Endometrial microvascular endothelial cells (primary cell): ENCODE results near the gene ADPRH. TPM values are rescaled to one million over a fixed set of nuclear protein-coding genes. Genes with fewer than 3 reads are reported as not detected.
"Not testable (repeated sequence)": the region's sequence is repeated elsewhere in the genome, so short reads cannot be mapped to it uniquely, and the experiment has no call there.

ENCODE experiments used
- in situ Hi-C: cut with HindIII; loops from 2 replicates; pipeline ENCODE4 v1.10.0; 2017; ENCODE audit warnings: low sequenced_read_pairs, low pct_unique_long_range_greater_than_20kb; ENCODE audit errors: inconsistent ontology term
- total RNA-seq: library from RNA; depleted of rRNA; stranded (reverse); fragments of >200 nt; gene quantifications from one replicate; pipeline ENCODE4 v1.2.3, GENCODE V29; 2015; ENCODE audit errors: inconsistent ontology term

ADPRH gene
- 22.7 TPM for total RNA-seq

GRCh38 chr3:119579366-119580066 is at the start of gene ADPRH:
TSS of gene ADPRH (plus strand) at chr3:119579492. CDS start at chr3:119582170, 2,678 bp downstream.
- in situ Hi-C loops: no loop called here

GRCh38 chr3:119529883-119530282 is 49.4 kb upstream of the ADPRH start:
- in situ Hi-C loops: no loop called here

GRCh38 chr3:119530456-119530855 is 48.8 kb upstream of the ADPRH start:
- in situ Hi-C loops: no loop called here

- in situ Hi-C loops: no loop called here
Measured at GRCh38 chr3:119531151-119531550, 48.1 kb upstream of the ADPRH start.

GRCh38 chr3:119534296-119534695 is 45.0 kb upstream of the ADPRH start:
- in situ Hi-C loops: no loop called here

- in situ Hi-C loops: no loop called here
Measured at GRCh38 chr3:119536757-119537156, 42.5 kb upstream of the ADPRH start.

DNA sequence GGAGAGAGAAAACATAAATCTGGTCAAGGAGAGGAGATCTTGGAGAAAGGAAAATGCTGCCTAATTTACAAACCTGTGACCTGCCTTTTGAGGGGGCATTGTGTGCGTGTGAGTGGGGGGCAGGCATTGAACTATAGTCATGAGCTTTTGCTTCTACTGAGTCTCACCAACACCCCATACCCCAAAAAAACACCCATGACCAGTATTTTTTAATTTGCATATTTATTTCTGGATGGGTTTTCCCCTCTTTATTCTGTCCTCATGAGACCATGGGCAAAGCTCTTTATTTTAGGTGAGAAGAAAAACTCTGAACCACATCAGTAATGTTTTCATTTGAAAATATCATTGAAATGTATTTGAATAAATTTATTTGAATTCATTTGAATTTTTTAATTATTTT is 40.5 kb upstream of the ADPRH start:
- in situ Hi-C loops: no loop called here

DNA sequence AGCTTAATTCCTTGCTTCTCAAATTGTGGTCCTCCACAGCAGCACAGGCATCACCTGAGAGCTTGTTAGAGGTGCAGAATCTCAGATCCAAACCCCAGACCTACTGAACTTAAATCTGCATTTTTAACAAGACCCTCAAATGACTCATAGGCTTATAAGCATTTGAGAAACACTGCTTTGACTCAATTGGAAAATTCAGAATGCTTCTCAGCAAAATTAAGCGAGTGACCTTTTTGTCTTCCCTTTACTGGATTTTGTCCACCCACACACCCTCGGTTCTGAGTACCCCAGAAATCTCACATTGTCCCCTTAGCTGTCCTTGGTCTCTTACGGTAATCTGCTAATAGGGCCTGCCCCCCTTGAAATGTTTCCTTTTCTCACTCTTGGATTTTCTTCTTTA is 37.7 kb upstream of the ADPRH start:
- in situ Hi-C loops: no loop called here

DNA sequence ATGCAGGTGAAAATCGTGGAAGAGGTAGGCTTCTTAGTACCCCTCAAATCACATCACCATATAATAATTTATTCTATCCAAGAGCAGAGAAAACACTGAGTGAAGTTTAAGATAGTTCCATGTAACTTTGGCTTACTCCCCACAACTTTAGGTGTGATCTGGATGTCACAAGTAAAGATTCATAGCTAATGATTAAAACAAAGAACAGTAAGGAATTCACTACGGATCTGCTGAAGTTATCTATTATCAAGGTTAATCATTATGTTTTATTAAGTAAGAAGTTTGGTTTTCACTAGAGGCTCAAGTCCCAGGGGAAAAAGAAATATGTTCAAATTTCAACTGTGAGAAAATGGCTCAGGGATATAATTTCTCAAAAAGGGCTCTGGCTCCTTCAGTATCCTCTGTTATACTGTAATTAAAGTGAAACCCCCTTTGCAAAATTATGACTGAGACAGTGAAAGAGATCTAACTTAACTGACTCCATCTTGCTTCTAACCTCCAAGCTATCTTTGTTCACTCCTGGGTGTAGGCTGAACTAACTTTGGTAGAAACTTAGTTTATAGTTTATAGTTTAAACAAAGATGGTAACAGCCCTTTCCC is 37.0 kb upstream of the ADPRH start:
- in situ Hi-C loops: no loop called here

DNA sequence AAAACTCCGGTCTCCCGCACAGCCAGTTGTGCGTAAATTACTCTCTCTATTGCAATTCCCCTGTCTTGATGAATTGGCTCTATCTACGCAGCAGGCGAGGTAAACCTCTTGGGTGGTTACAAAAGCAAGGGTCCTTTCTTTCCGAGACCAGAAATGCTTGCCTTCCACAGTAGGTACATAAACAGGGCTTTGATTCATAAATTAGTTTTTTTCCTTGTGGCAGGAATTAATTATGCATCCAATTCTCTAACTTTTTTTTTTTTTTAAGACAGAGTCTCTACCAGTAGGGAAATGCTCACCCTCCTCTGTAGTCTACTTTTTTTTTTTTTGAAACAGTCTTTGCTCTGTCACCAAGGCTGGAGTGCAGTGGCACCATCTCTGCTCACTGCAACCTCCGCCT is 36.1 kb upstream of the ADPRH start:
- in situ Hi-C loops: no loop called here

DNA sequence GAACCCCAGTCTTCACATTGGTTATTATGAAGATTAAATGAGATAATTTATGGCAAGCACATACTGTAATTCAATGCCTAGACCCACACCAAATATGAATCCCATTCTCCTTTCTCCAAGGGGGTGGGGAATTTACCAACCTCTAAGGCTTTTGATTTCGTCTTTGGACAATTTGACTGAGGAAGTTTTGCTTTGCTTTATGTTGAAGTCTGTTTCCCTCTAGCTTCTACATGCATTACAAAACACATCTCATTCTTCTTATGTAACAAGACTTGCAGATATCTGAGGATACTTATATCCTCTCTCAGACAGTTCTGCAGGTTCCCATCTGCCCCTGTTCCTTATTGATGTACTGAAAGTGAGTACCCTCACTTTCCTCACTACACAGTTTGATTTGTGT is 32.1 kb upstream of the ADPRH start:
- in situ Hi-C loops: no loop called here

- in situ Hi-C loops: no loop called here
Measured at GRCh38 chr3:119548341-119548740, 31.0 kb upstream of the ADPRH start.

DNA sequence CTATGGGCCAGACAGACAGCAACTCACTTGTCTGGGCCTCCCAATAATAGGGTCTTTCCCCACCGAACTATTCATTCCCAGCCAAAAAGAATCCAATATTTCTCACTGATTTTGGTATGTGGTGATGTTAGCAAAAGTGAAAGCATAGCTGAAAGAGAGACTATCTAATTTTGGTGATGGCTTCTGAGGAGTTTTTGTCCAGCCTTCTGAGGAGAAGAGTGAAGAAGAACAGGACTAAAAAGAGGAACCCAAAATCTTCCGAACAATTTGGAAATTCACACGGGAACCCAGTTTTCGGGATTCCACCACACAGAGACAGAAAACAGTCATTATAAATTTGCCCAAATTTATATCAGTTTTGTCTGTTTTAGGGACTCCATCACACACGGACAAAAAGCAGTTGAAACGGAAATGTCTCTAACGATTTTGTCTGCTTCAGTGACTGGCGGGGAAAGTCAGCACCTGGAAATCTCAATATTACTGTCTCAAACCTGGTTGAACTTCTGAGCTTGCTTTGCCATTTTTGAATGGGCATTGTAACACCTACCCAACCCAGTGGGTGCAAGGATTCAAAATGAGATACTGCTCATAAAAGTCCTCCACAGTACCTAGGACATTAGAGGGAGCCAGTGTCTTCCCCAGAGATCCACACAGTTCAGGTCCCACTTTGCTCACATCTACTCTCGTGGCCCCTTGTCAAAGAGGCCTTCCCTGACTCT is 28.9 kb upstream of the ADPRH start:
- in situ Hi-C loops: no loop called here

DNA sequence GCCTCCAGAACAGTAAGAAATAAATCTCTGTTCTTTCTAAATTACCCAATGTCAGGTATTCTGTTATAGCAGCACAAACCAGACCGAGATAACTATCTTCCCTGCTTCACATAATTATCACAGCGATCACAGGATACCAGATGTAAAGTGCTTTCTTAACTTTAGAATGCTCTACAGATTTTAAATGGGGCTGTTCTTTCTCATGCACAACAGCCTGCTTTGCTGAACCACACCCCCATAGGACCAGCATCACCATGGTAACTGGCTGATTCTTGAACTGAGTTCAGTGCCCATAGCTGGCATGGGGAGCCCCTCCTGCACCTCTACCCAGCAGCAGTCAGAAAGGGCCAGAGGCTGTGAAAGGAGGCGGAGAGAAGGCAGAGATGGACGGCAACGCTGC is 27.7 kb upstream of the ADPRH start:
- in situ Hi-C loops: no loop called here

DNA sequence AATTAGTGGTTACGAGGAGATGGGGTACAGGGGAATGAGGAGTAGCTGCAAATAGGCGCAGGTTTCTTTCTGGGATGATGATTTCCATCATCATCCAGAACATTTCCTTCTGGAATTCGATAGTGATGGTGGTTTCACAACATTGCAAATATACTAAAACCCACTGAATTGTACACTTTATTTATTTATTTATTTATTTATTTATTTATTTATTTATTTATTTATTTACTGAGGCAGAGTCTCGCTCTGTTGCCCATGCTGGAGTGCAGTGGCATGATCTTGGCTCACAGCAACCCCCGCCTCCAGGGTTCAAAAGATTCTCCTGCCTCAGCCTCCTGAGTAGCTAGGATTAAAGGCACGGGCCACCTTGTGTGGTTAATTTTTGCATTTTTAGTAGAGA is 26.4 kb upstream of the ADPRH start:
- in situ Hi-C loops: not testable (repeated sequence)

DNA sequence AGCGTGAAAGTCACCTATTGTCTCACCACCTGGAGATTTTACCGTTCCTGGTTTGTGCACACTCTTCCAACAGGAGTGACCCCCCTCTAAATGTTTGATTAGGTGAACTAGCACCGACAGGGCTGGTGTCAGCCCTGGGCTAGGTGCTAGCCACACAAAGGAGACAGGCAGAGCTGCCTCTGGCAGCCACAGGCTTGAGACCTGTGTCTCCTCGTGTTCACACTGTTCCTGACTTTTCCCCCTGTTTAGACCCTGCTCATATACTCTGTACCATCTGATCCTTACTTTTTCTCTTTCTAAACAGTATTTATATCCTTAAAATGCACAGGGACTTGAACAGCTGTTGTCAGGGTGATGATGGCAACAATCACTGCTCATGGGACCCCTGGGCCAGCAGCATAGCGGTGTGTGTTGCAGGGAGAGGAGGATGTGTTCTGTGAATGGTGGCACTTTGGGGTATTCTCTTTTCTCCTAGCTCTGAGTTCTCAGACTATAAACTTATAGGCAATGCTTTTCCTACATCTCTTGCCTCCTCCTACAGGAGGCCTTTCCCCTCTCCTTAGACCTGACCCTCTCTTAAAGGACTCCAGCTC is 25.4 kb upstream of the ADPRH start:
- in situ Hi-C loops: no loop called here

- in situ Hi-C loops: no loop called here
Measured at GRCh38 chr3:119555309-119555735, 24.0 kb upstream of the ADPRH start.

DNA sequence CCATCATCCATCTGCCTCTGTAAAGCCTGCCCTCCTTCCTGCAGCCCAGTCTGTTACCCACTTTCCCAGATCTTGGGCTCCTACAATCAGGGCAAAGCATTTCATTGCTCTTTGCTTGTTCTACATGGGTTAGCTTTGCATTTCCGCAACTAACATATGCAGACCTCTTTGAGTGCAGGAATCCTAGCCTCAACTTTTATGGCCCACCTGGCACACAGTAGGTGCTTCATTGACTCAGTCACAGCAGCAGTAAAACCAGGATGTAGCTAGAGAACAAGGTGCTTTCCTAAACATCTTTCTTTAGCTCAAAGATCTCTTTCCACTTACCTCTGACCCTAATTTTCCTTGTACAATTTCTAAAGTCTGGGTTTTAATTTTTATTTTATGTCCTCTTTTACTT is 23.4 kb upstream of the ADPRH start:
- in situ Hi-C loops: no loop called here

- in situ Hi-C loops: no loop called here
Measured at GRCh38 chr3:119557192-119557876, 22.0 kb upstream of the ADPRH start.
